ENCODE results near the gene TAOK1.

DNA sequence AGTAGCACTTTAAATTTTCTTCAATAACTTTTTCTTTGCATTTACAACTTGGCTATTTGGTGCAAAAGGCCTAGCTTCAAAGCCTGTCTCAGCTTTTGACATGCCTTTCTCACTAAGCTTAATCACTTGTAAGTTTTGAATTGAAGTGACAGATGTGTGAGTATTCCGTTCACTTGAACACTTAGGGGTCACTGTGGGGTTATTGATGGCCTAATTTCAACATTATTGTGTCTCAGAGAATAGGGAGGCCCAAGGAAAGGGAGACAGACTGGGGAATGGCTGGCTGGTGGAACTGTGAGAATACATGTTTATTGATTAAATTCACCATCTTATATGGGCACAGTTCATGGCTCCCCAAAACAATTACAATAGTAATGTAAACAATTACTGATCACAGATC is 84.1 kb downstream of the TAOK1 start:
- TF ChIP-seq, protein P1, sequence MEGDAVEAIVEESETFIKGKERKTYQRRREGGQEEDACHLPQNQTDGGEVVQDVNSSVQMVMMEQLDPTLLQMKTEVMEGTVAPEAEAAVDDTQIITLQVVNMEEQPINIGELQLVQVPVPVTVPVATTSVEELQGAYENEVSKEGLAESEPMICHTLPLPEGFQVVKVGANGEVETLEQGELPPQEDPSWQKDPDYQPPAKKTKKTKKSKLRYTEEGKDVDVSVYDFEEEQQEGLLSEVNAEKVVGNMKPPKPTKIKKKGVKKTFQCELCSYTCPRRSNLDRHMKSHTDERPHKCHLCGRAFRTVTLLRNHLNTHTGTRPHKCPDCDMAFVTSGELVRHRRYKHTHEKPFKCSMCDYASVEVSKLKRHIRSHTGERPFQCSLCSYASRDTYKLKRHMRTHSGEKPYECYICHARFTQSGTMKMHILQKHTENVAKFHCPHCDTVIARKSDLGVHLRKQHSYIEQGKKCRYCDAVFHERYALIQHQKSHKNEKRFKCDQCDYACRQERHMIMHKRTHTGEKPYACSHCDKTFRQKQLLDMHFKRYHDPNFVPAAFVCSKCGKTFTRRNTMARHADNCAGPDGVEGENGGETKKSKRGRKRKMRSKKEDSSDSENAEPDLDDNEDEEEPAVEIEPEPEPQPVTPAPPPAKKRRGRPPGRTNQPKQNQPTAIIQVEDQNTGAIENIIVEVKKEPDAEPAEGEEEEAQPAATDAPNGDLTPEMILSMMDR (conservative IDR thresholded peaks at IDR 0.05; ENCODE audit: low read length), result no peak
- no peak for TF ChIP-seq EZH2phosphoT487 (IDR thresholded peaks at IDR 0.05; ENCODE audit: borderline replicate concordance)
